Fibroblast of pulmonary artery (primary cell): ENCODE results near the gene IFNA5.
A peak's percentile ranks its signal among the peaks of the same experiment; 100 is the strongest.

Experiments
- DNase-seq: peaks from one replicate; pipeline ENCODE4 v3.0.0-alpha.2; 2010; ENCODE audit warnings: low read depth
- H3K4me3 ChIP-seq: replicated peaks from 2 replicates; pipeline ENCODE4 v1.5.1; 2011; ENCODE audit warnings: low read depth, mild to moderate bottlenecking, control low read depth, low read length, moderate library complexity
- CTCF ChIP-seq: IDR thresholded peaks from 2 replicates; pipeline ENCODE4 v1.5.1; 2011; ENCODE audit warnings: mild to moderate bottlenecking, control low read depth, low read length, inconsistent platforms; ENCODE audit errors: missing control alignments

Gene IFNA5

GRCh38 chr9:21317956-21318923 is 13.1 kb upstream of the IFNA5 start:
- TF ChIP-seq CTCF: peak; percentile 72
- no peak overlapping the region for H3K4me3 ChIP-seq
- DNase-seq: peak; percentile 67

- no peak for DNase-seq
- no peak overlapping the region for H3K4me3 ChIP-seq
- no peak for TF ChIP-seq CTCF
Observed at GRCh38 chr9:21316860-21317259, 11.7 kb upstream of the IFNA5 start.

DNA sequence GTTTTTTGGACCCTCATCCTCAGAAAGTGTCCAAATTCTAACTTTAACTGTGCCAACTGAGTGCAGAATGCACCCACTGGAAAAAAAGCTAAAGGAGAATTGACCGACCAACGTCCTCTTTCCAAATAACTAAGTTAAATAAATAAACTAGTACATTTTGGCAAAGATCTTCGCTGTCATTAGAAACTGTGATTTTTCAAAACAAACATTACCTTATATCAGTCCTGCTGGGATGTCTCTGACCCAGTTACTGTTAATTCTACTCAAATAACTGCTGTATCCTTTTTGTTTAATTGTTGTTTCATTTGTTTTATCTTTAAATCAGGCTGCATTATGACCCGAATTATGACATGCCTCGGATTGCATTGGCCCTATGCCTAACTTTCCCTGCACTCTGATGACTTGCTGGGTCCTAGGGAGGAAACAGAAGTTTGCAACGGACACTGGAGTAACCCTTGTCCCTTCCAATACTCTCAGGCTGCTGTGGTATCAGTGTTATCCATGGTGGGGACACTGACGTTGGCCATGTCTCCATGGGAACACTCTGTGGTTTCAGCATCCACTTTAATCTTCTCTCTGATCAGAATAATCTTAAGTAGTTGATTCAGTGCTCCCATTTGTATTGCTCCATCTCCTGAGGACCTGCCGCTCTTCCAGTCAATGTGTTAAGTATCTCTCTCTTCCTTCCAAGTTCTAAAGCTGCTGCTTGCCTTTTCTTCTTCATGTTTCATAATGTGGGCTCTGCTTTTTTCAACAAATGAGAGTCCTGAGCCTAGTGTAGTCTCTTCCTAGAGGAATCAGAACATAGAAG is 11.1 kb upstream of the IFNA5 start:
- no peak for TF ChIP-seq CTCF
- no peak overlapping the region for H3K4me3 ChIP-seq
- DNase-seq: no peak

DNA sequence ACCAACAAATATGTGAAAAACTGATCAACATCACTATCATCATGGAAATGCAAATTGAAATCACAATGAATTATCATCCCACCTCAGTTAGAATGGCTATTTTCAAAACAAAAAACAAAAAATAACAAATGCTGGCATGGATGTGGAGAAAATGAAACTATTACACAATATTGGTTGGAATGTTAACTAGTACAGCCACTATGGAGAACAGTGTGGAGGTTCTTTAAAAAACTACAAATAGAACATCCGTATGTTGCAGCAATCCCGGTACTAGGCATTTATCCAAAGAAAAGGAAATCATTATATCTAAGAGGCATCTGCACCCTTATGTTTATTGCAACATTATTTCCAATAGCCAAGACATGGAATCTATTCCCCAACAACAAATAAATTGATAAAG is 9.0 kb upstream of the IFNA5 start:
- no peak for TF ChIP-seq CTCF
- no peak overlapping the region for H3K4me3 ChIP-seq
- no peak for DNase-seq

DNA sequence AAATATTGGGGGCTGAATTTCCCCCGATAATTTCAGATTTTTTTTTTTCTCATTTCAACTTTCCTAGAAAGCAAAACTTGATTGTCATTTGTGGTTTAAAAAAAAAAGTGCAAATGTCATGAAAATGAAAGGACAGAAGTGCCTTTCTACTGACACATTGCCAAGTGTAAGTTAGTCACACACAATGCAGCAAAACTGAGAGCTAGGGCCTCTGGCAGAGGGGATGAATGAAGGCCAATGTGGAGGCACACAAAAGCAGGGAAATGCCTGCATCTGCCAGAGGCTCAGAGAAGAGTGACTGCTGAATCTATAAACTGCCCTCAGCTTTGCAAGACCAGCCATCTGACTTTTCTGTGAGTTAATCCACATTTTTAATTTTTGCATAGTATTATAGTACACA is 6.8 kb upstream of the IFNA5 start:
- DNase-seq: no peak
- no peak for TF ChIP-seq CTCF
- no peak overlapping the region for H3K4me3 ChIP-seq

GRCh38 chr9:21295992-21296391 is 9.1 kb downstream of the IFNA5 start:
- no peak for DNase-seq
- H3K4me3 ChIP-seq: no peak overlapping the region
- no peak for TF ChIP-seq CTCF
